Tibial nerve (tissue), 4 donors: ENCODE data around the gene CORO2B. TPM values are rescaled to one million over a fixed set of nuclear protein-coding genes. Genes with fewer than 3 reads are reported as not detected.
A peak's percentile ranks its signal among the peaks of the same experiment; 100 is the strongest.

ENCODE experiments used
- DNase-seq, 2 donors: peaks; one replicate each; pipeline ENCODE4 v3.0.0-alpha.2; 2019; ENCODE audit warnings: low spot score in 2 of 2
- H3K27ac ChIP-seq, 4 donors: fragments of 200-600 bp; sonication (generic) in 3 of 4; one replicate each; pipeline ENCODE4 v1.5.1; 2017 to 2019; ENCODE audit warnings: mild to moderate bottlenecking in 1 of 4
- H3K27me3 ChIP-seq, 2 donors: fragments of 200-600 bp; sonication (generic) in 1 of 2; one replicate each; pipeline versions ENCODE4 v1.5.1 to v1.6.0; 2017 to 2019
- H3K36me3 ChIP-seq, 3 donors: fragments of 200-600 bp; sonication (generic); one replicate each; pipeline ENCODE4 v1.5.1; 2018 to 2019
- H3K4me1 ChIP-seq, 4 donors: fragments of 200-600 bp; sonication (generic) in 3 of 4; one replicate each; pipeline ENCODE4 v1.5.1; 2017 to 2019
- H3K4me3 ChIP-seq, 4 donors: fragments of 200-600 bp; sonication (generic) in 3 of 4; one replicate each; pipeline ENCODE4 v1.5.1; 2017 to 2019; ENCODE audit warnings: mild to moderate bottlenecking in 1 of 4, moderate library complexity in 1 of 4
- H3K9me3 ChIP-seq, 4 donors: fragments of 200-600 bp; sonication (generic) in 3 of 4; one replicate each; pipeline ENCODE4 v1.5.1; 2017 to 2019
- EP300 ChIP-seq, 2 donors: sonication (generic); formaldehyde crosslinking; IDR thresholded peaks; one replicate each; pipeline ENCODE4 v1.6.1; 2017; ENCODE audit warnings: antibody characterized with exemption in 2 of 2, mild to moderate bottlenecking in 1 of 2
- POLR2A ChIP-seq, 2 donors: fragments of 450-650 bp; IDR thresholded peaks; one replicate each; pipeline ENCODE4 v1.6.1; 2017; ENCODE audit warnings: antibody characterized with exemption in 2 of 2, mild to moderate bottlenecking in 2 of 2, moderate library complexity in 2 of 2
- WGBS, 2 donors: methylation state at CpG; one replicate each; pipeline ENCODE4 v1.1.5; 2018; 5-methylcytosine and 5-hydroxymethylcytosine counted together
- total RNA-seq, 4 donors: library from RNA; depleted of rRNA; stranded (reverse); fragments of >200 nt; gene quantifications; one replicate each; pipeline ENCODE4 v1.1.0, GENCODE V29; 2016
- TF ChIP-seq, protein P1 (sequence below), 5 experiments: fragments of 200-600 bp in 3 of 5; fragments of 450-650 bp in 2 of 5; sonication (generic) in 3 of 5; IDR thresholded peaks; one replicate each; pipeline ENCODE4 v1.5.1; 2016 to 2019; ENCODE audit warnings: antibody characterized with exemption in 5 of 5, mild to moderate bottlenecking in 3 of 5, moderate library complexity in 2 of 5

CORO2B gene
- total RNA-seq, 4 donors from 2014 or later = 6.3 to 12.6 (median 9.6) TPM

DNA sequence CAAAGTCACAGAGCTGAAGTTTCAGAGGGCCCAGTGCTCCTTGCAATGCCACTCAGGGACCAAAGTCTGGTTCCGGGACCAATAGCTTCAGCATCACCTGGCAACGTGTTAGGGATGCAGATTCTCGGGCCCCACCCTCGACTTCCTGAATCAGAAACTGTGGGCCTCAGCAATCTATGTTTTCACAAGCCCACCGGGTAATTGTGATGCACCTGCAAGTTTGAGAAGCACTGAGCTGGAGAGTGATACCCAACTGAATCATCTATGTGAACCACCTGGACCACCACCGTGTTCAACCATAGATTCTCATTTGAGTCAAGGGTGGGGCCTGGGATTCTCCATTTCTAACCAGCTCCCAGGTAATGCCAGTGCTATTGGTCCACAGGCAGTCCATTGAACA lies 55.7 kb downstream of the CORO2B start:
- no peak for DNase-seq
- WGBS, 2 donors = 76 to 94% methylated on average over 6 of the region's 6 CpGs
- Histone ChIP-seq H3K4me3 (no peak overlapping the region), H3K36me3 (no peaks in the 10 kb centered on the region), H3K27ac (no peak overlapping the region), H3K27me3 (no peaks in the 10 kb centered on the region), H3K9me3 (no peaks in the 10 kb centered on the region), H3K4me1 (peaks cover 0 to 82% (median 25%) of the 10 kb centered on the region in 4 donors)
- TF ChIP-seq EP300 (IDR thresholded peaks at IDR 0.05) (no peak), POLR2A (IDR thresholded peaks at IDR 0.05) (no peak)
- TF ChIP-seq, protein P1, sequence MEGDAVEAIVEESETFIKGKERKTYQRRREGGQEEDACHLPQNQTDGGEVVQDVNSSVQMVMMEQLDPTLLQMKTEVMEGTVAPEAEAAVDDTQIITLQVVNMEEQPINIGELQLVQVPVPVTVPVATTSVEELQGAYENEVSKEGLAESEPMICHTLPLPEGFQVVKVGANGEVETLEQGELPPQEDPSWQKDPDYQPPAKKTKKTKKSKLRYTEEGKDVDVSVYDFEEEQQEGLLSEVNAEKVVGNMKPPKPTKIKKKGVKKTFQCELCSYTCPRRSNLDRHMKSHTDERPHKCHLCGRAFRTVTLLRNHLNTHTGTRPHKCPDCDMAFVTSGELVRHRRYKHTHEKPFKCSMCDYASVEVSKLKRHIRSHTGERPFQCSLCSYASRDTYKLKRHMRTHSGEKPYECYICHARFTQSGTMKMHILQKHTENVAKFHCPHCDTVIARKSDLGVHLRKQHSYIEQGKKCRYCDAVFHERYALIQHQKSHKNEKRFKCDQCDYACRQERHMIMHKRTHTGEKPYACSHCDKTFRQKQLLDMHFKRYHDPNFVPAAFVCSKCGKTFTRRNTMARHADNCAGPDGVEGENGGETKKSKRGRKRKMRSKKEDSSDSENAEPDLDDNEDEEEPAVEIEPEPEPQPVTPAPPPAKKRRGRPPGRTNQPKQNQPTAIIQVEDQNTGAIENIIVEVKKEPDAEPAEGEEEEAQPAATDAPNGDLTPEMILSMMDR (IDR thresholded peaks at IDR 0.05) = no peak

DNA sequence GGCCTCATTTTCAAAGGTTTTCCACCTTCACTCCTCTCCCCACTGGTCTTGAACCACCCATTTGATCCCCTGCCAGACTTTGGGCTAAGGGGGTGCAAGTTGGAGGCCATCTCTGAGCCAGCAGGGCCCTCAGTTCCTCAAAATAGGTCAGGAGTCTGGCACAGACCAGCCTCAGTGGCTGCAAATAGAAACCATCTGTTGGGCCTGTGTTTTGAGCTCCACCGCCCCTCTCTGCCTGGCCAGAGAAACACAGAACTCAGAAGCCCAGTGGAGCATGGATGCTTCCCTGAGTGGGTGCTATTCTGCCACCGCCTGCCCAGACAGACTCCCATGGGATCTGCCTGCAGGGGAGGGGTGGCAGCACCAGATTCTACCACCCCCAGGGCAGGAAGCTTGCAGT lies 56.3 kb downstream of the CORO2B start:
- no peaks in the 10 kb centered on the region for H3K27me3 ChIP-seq
- H3K36me3 ChIP-seq = no peaks in the 10 kb centered on the region
- WGBS, 2 donors = 32 to 48% methylated on average over 2 of the region's 2 CpGs
- no peak overlapping the region for H3K4me3 ChIP-seq
- DNase-seq = no peak
- no peak for TF ChIP-seq EP300 (IDR thresholded peaks at IDR 0.05)
- TF ChIP-seq, protein P1 (IDR thresholded peaks at IDR 0.05) = no peak
- TF ChIP-seq POLR2A (IDR thresholded peaks at IDR 0.05) = no peak
- no peaks in the 10 kb centered on the region for H3K9me3 ChIP-seq
- H3K27ac ChIP-seq = no peak overlapping the region
- peaks cover 0 to 83% (median 27%) of the 10 kb centered on the region in 4 donors for H3K4me1 ChIP-seq

DNA sequence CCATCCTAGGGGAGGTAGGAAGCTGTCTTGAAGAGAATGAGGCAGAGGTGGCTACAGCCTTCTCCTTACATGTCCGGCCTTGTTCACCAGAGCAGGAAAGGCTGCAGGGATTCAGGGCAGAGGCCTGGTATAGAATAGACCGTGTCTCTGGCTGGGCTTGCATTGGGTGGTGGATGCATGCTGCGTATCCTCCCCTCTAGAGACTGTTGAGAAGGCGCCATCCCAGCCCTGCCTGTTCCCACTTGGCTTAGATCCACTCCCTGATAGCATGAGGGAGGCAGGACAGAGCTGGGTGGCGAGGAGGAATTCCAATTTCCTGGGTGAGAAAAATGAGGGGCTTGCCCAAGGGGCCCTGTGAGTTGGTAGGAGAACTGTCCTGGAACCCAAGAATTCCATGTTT lies 57.5 kb downstream of the CORO2B start:
- WGBS, 2 donors = 91 to 94% methylated on average over 5 of the region's 5 CpGs
- Histone ChIP-seq H3K36me3 (no peaks in the 10 kb centered on the region), H3K9me3 (no peaks in the 10 kb centered on the region), H3K4me3 (no peak overlapping the region), H3K4me1 (peaks cover 0 to 92% (median 28%) of the 10 kb centered on the region in 4 donors), H3K27ac (peak overlapping the region in 1 of 4 donors; percentile 17), H3K27me3 (no peaks in the 10 kb centered on the region)
- TF ChIP-seq EP300 (IDR thresholded peaks at IDR 0.05) (no peak), POLR2A (IDR thresholded peaks at IDR 0.05) (no peak)
- TF ChIP-seq, protein P1 (IDR thresholded peaks at IDR 0.05) = no peak
- no peak for DNase-seq

DNA sequence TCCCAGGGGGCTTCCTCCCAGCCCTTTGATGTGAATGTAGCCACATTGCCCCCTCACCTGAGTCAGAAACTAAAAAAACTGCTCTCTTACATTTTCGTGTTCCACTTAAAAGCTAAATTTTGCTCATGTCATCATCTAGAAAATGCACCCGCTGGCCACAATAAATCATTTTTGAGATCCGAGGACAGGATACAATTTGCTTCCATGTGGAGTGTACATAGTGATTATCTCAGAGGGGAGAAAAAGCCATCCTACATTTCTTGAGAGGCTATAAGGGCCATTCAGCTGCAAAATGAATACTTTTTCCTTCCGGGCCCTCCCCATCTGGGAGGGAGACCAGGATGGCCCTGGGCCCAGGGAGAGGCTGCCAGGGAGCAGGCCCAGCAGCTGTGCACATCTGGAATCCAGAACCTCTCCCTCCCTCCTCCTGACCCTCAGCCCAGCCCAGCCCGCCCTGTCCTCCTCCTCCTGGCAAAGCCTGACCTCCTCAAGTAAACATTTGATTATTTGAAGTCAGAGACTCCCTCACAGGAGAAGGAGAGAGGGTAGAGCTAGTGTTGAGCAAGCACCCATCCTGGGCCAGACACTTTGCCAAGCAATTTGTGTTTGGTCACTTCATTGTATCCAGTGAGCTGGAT lies 59.1 kb downstream of the CORO2B start:
- 33 to 42% methylated on average over 5 of the region's 5 CpGs for WGBS, 2 donors
- peak overlapping the region in 3 of 4 donors; percentile 45 to 70 (median 69) for H3K27ac ChIP-seq
- TF ChIP-seq, protein P1 (IDR thresholded peaks at IDR 0.05) = no peak
- TF ChIP-seq EP300 (IDR thresholded peaks at IDR 0.05) (peak in 1 of 2 donors; percentile 41), POLR2A (IDR thresholded peaks at IDR 0.05) (no peak)
- no peaks in the 10 kb centered on the region for H3K9me3 ChIP-seq
- peaks cover 0 to 84% (median 28%) of the 10 kb centered on the region in 4 donors for H3K4me1 ChIP-seq
- no peak overlapping the region for H3K4me3 ChIP-seq
- no peaks in the 10 kb centered on the region for H3K36me3 ChIP-seq
- no peaks in the 10 kb centered on the region for H3K27me3 ChIP-seq
- DNase-seq = peak; percentile 42 to 53

DNA sequence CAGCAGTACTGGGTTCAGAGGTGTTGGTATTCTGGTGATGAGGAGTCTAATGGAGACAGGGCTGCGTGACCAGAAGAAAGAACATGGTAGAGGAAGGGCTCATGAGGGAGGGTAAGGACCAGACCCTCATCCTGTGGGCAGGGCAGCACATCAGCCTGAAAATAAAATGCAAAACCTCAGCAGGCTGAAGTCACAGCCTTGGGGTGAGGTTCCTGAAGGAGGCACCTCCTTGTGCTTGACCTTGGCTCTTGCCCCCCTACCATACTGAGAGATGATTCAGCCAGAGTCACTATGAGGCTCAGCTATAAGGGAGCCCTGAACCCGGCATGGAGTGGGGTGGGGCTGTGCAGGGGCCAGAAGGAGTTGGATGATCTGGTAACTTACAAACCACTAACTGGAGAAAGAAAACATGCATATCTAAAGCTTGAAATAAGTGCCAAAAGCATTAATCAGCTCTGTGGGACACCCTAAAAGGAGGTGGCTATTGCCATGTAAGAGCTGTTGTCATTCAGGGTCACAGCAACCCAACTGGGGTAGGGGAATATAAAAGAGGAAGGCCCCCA lies 60.2 kb downstream of the CORO2B start:
- TF ChIP-seq, protein P1 (IDR thresholded peaks at IDR 0.05) = no peak
- no peak for TF ChIP-seq POLR2A (IDR thresholded peaks at IDR 0.05)
- no peak for TF ChIP-seq EP300 (IDR thresholded peaks at IDR 0.05)
- H3K4me3 ChIP-seq = no peak overlapping the region
- H3K9me3 ChIP-seq = no peaks in the 10 kb centered on the region
- H3K36me3 ChIP-seq = no peaks in the 10 kb centered on the region
- WGBS, 2 donors = 65% methylated on average over 2 of the region's 2 CpGs
- no peak for DNase-seq
- H3K27me3 ChIP-seq = no peaks in the 10 kb centered on the region
- peaks cover 0 to 76% (median 28%) of the 10 kb centered on the region in 4 donors for H3K4me1 ChIP-seq
- H3K27ac ChIP-seq = peak overlapping the region in 3 of 4 donors; percentile 58 to 70 (median 69)
